COLO829 (cell line): Measurements from ENCODE around the gene OLFML1.
A peak's percentile ranks its signal among the peaks of the same experiment; 100 is the strongest.

Experiments used
- DNase-seq: peaks from one replicate; pipeline ENCODE4 v3.0.0; 2012; ENCODE audit warnings: low spot score

The OLFML1 gene

GRCh38 chr11:7485186-7486097 is at the start of gene OLFML1:
OLFML1 (plus strand) TSS chr11:7485506; CDS start chr11:7485876, 370 bp downstream.
- DNase-seq: no peak

GRCh38 chr11:7436146-7436545 is 49.2 kb upstream of the OLFML1 start:
- DNase-seq: no peak

- no peak for DNase-seq
Observed at GRCh38 chr11:7436657-7437056, 48.6 kb upstream of the OLFML1 start.

GRCh38 chr11:7437696-7438095 is 47.6 kb upstream of the OLFML1 start:
- no peak for DNase-seq

- DNase-seq: no peak
Observed at GRCh38 chr11:7439746-7440320, 45.5 kb upstream of the OLFML1 start.

DNA sequence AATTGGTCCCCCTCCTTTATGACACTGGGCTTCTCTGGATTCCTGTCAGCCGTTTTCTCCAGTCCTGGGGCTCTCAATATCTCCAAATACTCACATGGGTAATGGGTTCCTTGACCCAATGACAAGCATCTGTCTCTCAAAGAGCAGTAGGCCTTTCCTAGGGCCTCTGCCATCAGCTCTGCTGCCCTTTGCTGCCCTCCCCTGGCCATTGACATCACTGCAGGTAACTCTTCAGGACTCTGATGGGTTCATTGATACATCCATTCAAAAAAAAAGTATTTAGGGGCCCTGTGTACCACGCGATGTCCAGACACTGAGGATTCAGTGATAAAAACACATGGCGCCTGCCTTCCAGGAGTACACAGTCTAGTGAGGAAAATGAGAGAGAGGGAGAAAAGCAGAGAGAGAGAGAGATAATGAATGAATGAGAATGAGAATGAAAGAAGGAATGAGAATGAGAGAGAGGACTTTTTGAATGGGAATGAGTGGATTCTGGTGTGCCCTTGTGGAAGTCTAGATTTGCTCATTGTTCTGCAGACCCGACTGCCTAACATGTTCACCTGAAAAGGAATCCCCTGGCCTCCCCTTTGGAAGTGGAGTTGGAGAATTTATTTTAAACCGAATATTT is 42.6 kb upstream of the OLFML1 start:
- peak; percentile 80 for DNase-seq

GRCh38 chr11:7444091-7444981 is 41.0 kb upstream of the OLFML1 start:
- peak; percentile 39 for DNase-seq

DNA sequence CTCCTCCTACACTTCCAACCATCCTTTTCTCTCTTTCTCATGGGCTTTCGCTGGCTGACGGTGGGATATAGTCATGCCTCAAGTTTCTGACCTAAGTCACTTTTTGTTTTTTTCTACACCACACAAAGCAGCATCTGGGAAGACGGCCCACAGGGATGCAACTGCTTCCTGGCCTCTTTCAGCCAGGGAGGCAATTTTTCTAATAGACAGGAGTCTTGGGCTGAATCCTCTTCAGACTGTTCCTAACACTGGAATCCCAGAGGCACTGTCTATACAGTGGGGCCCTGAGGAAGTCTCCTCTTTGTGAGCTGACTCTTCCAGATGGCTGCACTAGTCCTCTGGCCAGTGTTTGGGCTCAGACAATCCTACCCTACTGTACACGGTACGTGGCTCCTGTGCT is 39.7 kb upstream of the OLFML1 start:
- no peak for DNase-seq

- no peak for DNase-seq
Observed at GRCh38 chr11:7448201-7448600, 37.1 kb upstream of the OLFML1 start.

- DNase-seq: no peak
Observed at GRCh38 chr11:7449211-7449840, 36.0 kb upstream of the OLFML1 start.

DNA sequence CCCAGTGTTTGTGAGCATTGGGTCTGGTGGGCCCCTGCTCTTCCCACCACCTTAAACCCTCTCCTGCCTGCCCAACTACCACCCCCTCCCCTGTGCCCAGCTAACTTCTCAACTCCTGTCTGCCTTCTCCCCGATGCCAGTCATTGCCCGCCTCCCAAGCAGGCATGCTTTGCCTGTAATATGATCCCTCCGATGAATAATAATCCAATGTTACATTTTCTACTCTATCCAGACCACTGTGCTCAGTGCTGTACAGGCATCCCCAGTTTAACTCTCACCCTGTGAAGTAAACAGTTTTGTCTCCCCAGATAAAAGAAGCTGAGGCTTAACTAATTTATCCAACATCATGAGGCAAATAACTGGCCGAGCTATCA is 35.5 kb upstream of the OLFML1 start:
- DNase-seq: no peak

GRCh38 chr11:7450836-7451235 is 34.5 kb upstream of the OLFML1 start:
- DNase-seq: no peak

GRCh38 chr11:7451520-7451919 is 33.8 kb upstream of the OLFML1 start:
- DNase-seq: no peak

- no peak for DNase-seq
Observed at GRCh38 chr11:7451952-7452494, 33.3 kb upstream of the OLFML1 start.

DNA sequence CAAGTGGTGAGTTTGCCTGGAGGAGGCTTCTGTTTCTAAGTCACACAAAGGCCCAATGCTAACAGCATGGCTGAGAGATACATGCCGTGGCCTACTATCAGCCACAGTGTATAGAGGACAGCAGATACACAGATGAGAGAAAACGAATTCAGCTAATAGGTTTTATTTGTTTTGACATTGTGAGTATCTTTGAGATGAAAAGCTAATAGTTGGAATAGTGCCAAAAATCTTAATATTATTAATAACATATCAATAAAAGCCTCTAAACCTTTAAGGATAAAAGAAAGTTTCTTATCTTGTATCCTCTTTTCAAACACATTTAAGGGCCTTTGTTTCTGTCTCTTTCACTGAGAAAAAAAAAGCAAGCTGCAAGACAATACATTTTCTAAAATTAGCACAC is 30.5 kb upstream of the OLFML1 start:
- no peak for DNase-seq

DNA sequence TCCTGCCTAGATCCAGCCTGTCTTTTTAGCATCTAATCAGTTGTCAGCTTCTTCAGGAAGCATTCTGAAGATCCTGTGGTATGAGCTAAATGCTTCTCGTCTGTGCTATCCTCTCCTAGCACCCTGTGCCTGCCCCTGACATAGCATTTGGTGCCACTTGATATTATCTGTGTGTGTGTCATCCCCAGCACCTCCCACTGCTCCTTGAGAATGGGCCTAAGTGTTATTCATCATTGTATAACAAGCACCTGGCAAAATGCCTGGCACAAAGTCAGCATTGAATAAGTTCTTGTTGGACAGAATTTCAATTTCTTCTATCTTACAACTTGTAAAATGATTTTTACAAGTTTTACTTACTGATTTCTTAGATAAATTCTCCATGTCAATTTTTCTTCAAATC is 28.1 kb upstream of the OLFML1 start:
- peak; percentile 59 for DNase-seq

- DNase-seq: no peak
Observed at GRCh38 chr11:7462706-7463105, 22.6 kb upstream of the OLFML1 start.

- no peak for DNase-seq
Observed at GRCh38 chr11:7467652-7468051, 17.7 kb upstream of the OLFML1 start.

- DNase-seq: no peak
Observed at GRCh38 chr11:7469351-7469865, 15.9 kb upstream of the OLFML1 start.

GRCh38 chr11:7471071-7471470 is 14.2 kb upstream of the OLFML1 start:
- DNase-seq: peak; percentile 84

GRCh38 chr11:7473717-7474116 is 11.6 kb upstream of the OLFML1 start:
- DNase-seq: no peak
